Caki2 (cell line): ENCODE results near the gene DDX6. TPM values are rescaled to one million over a fixed set of nuclear protein-coding genes. Genes with fewer than 3 reads are reported as not detected.
"Not testable (repeated sequence)": the region's sequence is repeated elsewhere in the genome, so short reads cannot be mapped to it uniquely, and the experiment has no call there.

Experiments used
- DNase-seq: peaks from one replicate; pipeline ENCODE4 v3.0.0-alpha.2; 2015; ENCODE audit warnings: low read depth
- in situ Hi-C: cut with HindIII; loops from 2 replicates; pipeline ENCODE4 v1.10.0; 2016; ENCODE audit warnings: low sequenced_read_pairs, low pct_unique_long_range_greater_than_20kb, mixed read lengths
- total RNA-seq: library from RNA; depleted of rRNA; stranded (reverse); fragments of >200 nt; shearing (Covaris generic); gene quantifications from 2 replicates; pipeline ENCODE4 v1.2.3, GENCODE V29; 2014; ENCODE audit warnings: low replicate concordance; rRNA removed

Gene DDX6, protein sequence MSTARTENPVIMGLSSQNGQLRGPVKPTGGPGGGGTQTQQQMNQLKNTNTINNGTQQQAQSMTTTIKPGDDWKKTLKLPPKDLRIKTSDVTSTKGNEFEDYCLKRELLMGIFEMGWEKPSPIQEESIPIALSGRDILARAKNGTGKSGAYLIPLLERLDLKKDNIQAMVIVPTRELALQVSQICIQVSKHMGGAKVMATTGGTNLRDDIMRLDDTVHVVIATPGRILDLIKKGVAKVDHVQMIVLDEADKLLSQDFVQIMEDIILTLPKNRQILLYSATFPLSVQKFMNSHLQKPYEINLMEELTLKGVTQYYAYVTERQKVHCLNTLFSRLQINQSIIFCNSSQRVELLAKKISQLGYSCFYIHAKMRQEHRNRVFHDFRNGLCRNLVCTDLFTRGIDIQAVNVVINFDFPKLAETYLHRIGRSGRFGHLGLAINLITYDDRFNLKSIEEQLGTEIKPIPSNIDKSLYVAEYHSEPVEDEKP
- total RNA-seq: 26.7 and 37.1 TPM in 2 replicates

DNA sequence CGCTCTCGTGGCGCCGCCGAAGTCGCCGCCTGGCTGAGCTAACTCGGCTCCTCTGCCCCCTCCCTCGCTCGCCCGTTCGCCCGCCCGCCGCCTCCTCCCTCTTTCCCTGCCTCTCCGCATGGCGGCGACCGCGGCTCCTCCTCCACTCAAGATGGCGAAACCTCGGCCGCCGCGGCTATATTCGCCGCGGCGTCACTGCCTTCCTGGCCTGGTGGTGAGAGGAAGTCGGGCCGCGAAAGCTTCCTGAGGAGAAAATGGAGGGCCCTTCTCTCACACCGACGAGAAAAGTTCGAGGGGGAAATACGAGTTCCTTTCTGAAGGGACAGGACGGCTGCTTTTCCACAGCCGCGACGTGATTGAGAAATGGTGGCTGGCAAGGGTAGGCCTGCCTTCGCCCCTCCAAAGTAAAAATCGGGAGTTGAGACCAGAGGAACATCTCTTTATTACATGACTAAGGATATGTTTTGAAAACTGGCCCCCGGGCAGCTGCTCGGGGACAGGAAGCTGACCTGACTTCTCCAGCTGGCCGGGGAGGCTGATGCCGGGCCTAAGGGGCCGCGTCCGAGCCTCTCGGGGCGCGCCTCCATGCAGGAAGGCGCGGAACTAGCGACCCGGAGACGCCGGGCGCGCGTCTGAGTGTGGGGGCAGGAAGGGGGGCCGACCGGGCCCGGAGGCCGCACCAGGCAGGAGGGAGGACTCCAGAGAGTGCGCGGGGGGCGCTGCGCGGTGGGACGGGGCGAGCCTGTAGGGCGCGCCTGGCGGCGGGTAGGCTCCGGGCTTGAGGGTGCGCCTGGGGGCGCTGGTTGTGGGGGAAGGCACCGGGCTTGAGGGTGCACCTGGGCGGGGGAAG, at the start of gene DDX6:
DDX6 (minus strand) TSS at position 54 of the 850 bp plus-strand sequence. CDS start 4,913 bp downstream, outside the sequence.
- in situ Hi-C loops: no loop called here
- DNase-seq: peak; percentile 82

DNA sequence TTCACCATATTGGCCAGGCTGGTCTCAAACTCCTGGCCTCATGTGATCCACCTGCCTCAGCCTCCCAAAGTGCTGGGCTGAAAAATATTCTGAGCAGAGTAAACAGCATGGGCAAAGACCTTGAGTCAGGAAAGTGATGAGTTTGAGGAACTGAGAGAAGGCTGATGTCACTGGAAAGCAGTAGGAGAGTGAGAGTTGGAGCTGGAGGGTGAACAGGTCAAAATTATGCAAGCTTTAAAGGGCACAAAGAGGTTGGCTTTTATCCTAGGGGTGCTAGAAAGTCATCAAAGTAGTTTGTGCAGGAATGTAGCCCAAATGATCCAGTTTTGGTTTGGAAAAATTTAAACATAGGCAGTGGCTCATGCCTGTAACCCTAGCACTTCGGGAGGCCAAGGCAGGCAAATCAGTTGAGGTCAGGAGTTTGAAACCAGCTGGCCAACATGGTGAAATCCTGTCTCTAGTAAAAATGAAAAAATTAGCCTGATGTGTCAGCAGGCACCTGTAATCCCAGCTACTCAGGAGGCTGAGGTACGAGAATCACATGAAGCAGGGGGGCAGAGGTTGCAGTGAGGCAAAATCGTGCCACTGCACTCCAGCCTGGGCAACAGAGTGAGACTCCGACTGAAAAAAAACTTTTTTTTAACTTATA, 48.1 kb upstream of the DDX6 start:
- no peak for DNase-seq
- in situ Hi-C loops: no loop called here

DNA sequence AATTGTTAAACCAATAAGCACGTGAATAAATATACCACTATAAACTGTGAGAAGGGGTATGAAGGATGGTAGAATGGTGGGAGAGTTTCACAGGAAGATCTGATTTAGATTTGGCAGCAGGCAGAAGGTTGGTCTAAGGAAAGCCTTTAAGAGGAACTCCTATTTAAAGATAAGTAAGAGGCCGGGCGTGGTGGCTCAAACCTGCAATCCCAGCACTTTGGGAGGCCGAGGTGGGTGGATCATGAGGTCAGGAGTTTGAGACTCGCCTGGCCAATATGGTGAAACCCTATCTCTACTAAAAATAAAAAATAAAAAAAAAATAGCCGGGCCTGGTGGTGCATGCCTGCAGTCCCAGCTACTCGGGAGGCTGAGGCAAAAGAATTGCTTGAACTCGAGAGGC, 46.9 kb upstream of the DDX6 start:
- in situ Hi-C loops: no loop called here
- no peak for DNase-seq

DNA sequence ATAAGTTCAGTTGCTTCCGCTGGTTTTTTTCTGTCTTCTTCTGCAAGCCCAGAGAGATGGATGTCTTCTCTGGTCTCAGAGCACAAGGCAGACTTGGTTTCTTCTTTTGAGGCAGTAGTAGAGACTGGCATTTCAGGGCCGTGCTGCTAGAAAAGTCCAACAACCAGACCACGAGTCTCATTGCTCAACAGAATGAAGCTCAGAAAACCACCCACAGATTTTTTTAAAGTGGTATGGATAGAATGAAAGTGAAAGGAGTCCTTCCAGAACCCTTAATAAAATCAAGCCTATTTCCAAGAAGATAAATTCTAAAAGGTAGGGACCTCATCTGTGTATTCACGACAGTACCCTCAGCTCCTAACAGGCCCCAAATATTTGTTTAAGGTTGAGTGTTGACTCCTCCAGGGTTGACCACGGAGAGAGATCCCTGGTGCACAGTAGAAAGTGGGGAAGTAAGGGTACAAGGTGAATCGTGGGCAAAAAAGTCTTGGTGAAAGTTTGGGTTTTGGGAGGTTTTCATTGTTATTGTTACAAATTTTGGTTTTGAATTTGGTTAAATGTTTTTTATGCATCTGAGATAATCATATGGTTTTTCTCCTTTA, 43.6 kb upstream of the DDX6 start:
- in situ Hi-C loops: no loop called here
- no peak for DNase-seq

DNA sequence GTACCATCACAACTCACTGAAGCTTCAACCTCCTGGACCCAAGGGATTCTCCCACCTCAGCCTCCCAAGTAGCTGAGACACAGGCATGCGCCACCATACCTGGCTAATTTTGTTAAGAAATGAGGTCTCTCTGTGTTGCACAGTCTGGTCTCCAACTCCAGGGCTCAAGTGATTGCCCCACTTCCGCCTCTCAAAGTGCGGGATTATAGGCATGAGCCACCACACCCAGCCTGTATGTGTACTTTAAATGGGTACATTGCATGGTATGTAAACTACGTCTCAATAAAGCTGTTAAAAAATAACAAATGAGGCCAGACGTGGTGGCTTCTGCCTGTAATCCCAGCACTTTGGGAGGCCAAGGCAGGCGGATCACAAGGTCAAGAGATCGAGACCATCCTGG, 36.2 kb upstream of the DDX6 start:
- in situ Hi-C loops: no loop called here
- DNase-seq: no peak

DNA sequence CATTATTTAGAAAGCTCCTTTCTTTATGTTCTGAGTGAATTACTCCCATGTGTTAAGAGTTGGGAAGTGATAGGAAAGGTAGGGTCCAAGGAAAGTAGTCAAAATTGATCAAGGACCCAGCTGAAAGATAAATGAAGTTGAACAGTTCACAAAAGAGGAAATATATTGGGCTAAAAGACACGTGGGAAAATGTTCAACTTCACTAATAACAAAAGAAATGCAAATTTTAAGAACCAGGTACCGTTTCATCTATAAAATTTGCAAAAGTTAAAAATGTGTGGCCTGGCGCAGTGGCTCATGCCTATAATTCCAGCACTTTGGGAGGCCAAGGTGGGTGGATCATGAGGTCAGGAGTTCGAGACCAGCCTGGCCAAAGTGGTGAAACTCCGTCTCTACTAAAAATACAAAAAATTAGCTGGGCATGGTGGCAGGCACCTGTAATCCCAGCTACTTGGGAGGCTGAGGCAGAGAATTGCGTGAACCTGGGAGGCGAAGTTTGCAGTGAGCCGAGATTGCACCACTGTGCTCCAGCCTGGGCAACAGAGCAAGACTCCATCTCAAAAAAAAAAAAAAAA, 32.1 kb upstream of the DDX6 start:
- DNase-seq, in situ Hi-C loops: not testable (repeated sequence)

DNA sequence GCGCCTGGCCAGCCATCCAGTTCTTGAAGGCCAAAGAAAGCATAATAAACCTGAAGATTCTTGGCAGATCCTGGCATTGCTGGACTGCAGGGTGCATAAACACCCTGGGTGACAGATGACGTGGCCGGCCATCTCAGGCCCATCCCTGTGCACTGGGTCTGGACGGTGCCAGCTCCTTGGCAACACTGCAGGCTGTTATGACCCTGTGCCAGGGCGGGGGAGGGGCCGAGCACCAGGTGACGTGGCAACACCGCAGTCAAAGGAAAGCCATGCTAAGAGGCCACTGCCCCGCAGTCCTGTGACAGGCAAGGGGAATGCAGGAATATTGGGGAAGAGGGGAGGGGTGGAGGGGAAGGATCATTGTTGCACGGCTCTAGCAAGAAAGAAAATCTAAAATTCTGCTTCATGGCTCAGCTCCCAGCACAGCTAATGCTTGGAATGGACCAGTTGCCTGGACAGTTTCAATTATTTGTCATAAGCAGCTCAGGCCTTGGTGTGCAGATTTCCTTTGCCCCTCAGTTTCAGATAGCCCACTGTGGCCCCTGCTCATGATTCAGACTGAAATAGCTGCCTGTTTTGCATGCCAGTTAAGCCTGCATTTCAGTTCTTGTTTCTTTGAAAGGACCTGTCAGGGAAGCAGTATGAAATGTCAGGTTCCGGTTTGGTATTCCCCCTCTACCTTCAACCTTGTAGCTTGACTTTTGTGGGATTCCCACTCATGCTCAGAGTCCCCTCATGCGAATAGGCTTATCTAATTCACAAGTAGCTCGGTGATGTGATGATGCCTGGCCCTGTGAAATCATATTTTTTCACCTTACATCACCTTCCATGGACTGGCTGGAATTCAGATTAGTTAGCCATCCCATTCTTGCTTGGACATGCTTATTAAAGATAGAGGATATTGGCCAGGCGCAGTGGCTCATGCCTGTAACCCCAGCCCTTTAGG, 29.7 kb upstream of the DDX6 start:
- DNase-seq: peak; percentile 91
- in situ Hi-C loops: no loop called here

DNA sequence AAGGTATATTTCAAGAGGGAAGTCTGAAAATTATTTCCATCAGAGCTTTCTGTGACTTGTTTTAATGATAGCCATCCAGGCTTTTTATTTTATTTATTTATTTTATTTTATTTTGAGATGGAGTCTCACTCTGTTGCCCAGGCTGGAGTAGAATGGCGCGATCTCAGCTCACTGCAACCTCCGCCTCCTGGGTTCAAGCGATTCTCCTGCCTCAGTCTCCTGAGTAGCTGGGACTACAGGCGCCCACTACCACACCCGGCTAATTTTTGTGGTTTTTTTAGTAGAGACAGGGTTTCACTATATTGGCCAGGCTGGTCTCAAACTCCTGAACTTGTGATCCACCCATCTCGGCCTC, 29.0 kb upstream of the DDX6 start:
- DNase-seq, in situ Hi-C loops: not testable (repeated sequence)

DNA sequence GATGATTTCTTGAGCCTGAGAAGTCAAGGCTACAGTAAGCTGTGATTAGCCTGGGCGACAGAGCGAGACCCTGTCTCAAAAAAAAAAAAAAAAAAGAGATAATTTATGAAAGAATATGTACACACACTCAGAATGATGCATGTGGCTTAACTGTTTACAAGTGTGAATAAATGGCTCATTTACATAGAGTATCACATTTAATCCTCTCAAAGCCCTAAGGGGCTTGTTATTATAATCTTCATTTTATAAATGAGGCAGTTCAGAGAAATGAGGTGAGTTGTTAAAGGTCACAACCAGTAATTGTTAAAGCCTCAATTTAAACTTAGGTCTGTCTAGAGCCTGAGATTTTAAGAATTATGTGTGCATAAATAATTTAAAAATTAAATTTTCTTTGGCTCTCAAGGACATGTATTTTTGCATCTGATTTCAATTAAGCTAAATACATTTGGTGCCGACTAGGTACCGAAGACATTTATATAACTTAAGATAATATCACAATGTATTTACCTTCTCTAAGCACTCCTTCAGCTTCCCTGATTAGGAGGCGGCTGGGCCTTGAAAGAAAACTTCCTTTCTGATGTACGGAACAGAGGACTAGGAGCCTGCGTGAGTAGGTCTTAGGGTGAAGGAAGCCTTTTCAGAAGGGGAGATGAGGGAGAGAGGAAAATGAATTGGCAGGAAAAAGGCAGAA, 28.5 kb upstream of the DDX6 start:
- in situ Hi-C loops: no loop called here
- no peak for DNase-seq

DNA sequence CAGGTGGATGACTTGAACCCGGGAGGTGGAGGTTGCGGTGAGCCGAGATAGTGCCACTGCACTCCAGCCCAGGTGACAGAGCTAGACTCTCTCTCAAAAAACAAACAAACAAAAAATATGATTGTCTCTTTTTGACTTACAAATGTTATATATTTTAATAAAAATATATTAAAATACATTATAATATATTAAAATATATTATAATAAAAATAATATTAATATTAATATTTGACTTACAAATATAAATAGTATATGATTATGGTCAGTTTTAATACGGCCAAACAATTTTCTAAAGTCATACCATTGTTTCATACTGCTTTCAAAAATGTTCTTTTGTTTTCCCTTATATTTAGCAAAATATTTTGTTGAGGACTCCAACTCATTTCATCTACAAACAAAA, 27.2 kb upstream of the DDX6 start:
- no peak for DNase-seq
- in situ Hi-C loops: no loop called here

DNA sequence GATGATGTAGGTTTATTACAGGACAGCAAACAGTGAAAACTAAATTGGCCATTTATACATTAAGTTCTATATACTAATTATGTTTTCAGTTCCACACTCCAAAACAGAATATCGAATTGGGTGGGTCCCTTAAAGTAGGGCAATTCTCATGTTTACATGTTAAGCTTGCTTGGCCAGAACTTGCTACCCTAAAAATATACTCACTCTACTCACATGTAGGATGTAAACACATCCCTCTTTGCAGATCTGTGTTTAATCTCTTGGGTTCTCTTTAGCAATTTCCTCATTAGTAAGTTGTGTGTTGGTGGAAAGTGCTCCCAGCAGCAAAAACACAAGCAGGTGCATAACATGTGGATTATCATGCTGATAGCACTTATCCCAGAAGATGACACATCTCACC, 22.6 kb upstream of the DDX6 start:
- no peak for DNase-seq
- in situ Hi-C loops: no loop called here

DNA sequence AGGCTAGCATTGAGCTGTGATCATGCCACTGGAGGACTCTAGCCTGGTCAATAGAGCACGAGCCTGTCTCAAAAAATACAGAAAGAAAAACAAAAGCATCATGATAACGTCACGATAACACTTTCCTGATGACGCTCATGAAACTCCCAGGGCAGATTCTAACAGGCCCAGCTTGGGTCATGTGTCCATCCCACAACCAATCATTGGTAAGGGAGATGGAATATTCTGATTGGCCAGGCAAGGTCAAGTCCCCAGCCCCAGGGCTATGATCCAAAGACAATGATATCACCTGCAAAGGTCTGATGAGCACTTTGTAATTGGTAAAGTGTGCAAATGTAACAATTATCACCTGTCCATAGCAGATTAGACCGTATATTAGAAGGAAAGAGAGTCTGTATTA, 21.5 kb upstream of the DDX6 start:
- no peak for DNase-seq
- in situ Hi-C loops: no loop called here

DNA sequence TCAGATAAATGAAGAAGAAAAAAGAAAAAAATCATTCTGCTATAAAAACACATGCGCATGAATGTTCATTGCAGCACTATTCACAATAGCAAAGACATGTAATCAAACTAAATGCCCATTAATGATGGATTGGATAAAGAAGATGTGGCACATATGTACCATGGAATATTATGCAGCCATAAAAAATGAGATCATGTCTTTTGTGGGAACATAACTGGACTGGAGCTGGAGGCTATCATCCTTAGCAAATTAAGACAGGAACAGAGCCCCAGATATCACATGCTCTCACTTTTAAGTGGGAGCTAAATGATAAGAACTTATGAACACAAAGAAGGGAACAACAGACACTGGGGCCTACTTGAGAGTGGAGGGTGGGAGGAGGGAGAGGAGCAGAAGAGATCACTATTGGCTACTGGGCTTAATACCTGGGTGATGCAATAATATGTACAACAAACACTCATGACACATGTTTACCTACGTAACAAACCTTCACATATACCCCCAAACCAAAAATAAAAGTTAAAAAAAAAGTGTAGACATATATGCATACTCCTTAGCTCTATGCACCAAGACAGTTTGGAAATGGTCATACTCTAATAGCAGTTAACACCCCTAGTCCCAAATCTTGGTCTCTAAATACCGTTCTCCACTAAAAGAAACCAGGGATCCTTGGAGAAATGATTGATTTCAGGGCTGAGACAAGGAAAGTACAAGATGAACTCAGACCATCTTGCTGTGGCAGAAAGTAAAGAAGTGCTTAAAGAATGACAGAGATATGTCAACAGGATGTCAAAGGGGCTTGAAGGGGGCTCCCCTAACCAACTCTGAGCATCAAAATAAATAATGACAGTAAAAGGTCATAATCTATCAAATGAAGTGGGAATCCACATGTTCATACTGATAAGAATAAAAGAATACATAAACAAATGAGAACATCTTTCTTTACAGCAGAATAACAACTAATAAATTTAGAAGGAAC, 17.1 kb upstream of the DDX6 start:
- in situ Hi-C loops: no loop called here
- DNase-seq: no peak

DNA sequence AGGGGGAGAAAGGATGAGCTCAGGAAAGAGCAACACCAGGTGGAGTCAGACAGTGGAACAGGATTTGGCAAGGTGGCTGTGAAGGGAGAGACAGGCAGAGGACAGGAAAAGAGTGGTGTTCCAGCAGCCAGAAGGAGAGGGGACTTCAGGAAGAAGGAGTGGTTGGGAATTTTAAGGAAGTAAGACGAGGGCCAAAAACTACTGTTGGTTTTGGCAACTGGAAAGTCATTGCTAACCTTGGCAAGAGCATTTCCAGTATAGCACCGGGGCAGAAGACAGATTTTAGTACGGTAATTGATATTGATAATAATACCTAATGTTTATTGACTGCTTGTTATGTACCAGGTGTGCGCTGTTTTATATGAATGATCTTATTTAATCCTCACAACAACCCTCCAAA, 15.4 kb upstream of the DDX6 start:
- DNase-seq: no peak
- in situ Hi-C loops: no loop called here

DNA sequence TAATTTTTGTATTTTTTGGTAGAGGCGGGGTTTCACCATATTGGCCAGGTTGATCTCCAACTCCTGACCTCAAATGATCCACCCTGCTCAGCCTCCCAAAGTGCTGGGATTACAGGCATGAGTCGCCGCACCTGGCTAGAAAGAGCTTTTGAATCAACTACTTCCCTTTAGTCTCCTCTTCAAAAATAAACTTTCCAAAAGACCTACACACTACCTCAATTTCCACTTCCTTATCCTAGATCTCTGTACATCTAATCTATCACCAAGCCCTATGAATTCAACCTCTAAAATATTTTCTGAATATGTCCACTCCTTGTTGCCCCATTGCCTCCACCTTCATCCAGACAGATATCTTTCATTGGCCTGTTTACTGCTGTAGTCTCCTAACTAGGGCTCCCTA, 13.1 kb upstream of the DDX6 start:
- DNase-seq: no peak
- in situ Hi-C loops: no loop called here

DNA sequence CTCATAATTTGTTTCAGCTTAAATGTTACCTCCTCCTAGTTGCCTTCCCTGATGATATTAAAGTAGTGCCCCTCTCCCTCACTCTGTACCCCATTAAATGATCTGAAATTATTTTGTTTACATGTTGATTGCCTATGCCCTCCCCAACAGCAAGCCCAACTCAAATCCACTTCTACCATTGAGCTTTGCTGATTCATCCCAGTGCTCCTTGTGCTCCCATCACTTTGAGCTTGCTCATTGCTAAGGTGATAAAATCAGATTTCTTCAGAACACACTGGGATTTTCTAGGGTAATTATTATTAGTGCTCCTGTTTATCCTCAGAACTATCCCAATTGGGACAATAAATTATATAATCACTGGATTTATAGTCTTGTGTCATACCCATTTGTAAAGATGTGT, 8.4 kb upstream of the DDX6 start:
- in situ Hi-C loops: no loop called here
- DNase-seq: no peak
